ENCODE measurements around the gene ERP27.

Gene ERP27

DNA sequence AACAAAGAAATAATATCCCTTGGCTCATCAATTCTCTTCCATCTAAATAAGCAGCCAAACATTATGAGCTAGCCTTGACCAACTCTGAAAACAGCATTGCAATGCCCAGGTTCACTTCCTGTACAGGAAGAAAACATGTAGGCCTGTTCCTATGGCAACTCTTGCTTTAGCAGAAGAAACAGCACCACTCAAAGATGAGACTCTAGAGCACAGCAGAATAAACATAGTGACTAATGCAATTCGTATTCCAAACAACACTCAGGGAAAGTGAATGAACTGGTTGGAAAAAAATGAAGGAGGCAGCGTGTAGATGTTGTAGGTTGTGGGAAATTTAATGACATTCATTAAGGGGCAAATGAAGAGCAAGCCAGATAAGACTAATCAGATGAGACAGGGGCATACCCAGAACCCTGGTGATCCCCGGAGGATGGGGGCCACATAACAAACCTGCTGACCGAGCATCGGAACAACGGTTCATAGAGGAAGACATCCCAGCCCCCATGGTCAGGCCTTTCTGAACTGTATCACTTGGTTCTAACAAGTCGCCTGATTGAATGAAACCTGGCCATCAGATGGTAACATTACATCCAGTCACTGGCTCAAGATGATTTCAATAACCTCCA is 14.1 kb upstream of the ERP27 start:
- Histone ChIP-seq H3K36me3 (ENCODE audit: control insufficient read depth, insufficient read depth, low read length) (peaks cover 5% of the 10 kb centered on the region), H3K4me3 (ENCODE audit: extremely low read depth, insufficient read depth, low read length, poor library complexity, severe bottlenecking) (no peak overlapping the region), H3K27ac (ENCODE audit: low read depth, low read length, severe bottlenecking) (peak overlapping the region; percentile 82), H3K9me3 (ENCODE audit: control insufficient read depth, low read length) (no peaks in the 10 kb centered on the region), H3K4me1 (ENCODE audit: control insufficient read depth, insufficient read depth, low read length, poor library complexity, severe bottlenecking) (peaks cover 40% of the 10 kb centered on the region)
- WGBS, 2 experiments (ENCODE audit: insufficient coverage in 2 of 2), result 90 to 94% methylated on average over 5 to 6 of the region's 7 CpGs

DNA sequence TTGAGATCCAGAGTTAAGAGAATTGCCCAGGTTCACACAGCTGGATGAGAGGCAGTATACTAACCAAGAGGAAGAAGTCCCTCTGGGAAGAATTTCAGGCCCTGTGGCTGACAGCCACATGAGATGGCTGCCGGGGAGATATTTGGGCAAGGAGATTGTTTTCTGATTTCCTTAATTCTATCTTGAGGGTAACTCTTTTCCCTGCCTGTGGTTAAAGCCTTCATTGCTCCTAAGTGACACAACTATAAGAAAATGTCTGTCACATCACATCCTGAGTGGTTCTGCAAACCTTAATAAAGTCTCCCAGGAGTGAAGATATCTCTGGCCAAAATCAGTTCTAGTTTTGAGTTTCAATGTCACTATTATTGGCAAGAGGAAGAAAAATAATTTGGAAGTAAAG is 13.5 kb upstream of the ERP27 start:
- H3K4me3 ChIP-seq (ENCODE audit: extremely low read depth, insufficient read depth, low read length, poor library complexity, severe bottlenecking), result no peak overlapping the region
- no peaks in the 10 kb centered on the region for H3K9me3 ChIP-seq (ENCODE audit: control insufficient read depth, low read length)
- WGBS, 2 experiments (ENCODE audit: insufficient coverage in 2 of 2), result 100% methylated on average over 1 of the region's 1 CpG
- H3K4me1 ChIP-seq (ENCODE audit: control insufficient read depth, insufficient read depth, low read length, poor library complexity, severe bottlenecking), result peaks cover 40% of the 10 kb centered on the region
- peak overlapping the region; percentile 82 for H3K27ac ChIP-seq (ENCODE audit: low read depth, low read length, severe bottlenecking)
- peaks cover 5% of the 10 kb centered on the region for H3K36me3 ChIP-seq (ENCODE audit: control insufficient read depth, insufficient read depth, low read length)

DNA sequence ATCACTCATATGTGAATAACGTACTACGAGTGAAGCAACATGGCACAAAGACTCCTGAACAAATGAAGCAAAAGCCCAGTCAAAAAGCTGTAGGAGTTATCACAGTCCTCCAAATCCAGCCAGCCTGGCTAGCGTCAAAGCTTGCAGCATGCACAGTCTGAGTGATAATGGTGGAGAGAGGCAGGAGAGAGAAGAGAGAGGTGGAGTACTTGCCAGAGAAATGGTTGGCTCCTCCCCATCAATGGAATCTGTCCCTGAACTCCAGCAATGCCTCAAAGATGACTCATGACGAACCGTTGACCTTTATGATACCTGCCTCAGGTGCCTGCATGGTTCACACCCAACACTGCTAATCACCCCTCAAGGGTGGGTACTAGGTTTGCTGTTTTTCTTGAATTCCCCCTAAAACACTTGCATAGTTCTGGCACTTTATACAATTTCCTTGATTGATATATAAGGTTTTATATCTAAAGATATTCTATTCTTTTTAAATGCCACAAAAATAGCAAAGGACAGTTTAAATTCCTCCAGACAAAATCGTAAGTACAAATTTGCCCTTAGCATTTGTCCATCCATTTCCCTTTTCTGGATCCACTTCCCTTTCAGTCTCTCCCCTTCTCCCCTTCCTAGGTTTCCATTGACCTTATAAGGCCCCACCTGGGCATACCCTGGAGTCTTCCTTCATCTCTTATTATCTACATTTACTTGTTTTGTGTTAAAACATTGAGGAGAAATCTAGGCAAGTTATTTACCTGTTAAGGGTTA is 12.8 kb upstream of the ERP27 start:
- H3K4me3 ChIP-seq (ENCODE audit: extremely low read depth, insufficient read depth, low read length, poor library complexity, severe bottlenecking), result no peak overlapping the region
- WGBS, 2 experiments (ENCODE audit: insufficient coverage in 2 of 2), result 80 to 84% methylated on average over 3 to 6 of the region's 6 CpGs
- no peaks in the 10 kb centered on the region for H3K9me3 ChIP-seq (ENCODE audit: control insufficient read depth, low read length)
- H3K27ac ChIP-seq (ENCODE audit: low read depth, low read length, severe bottlenecking), result peak overlapping the region; percentile 82
- peaks cover 40% of the 10 kb centered on the region for H3K4me1 ChIP-seq (ENCODE audit: control insufficient read depth, insufficient read depth, low read length, poor library complexity, severe bottlenecking)
- H3K36me3 ChIP-seq (ENCODE audit: control insufficient read depth, insufficient read depth, low read length), result peaks cover 5% of the 10 kb centered on the region

DNA sequence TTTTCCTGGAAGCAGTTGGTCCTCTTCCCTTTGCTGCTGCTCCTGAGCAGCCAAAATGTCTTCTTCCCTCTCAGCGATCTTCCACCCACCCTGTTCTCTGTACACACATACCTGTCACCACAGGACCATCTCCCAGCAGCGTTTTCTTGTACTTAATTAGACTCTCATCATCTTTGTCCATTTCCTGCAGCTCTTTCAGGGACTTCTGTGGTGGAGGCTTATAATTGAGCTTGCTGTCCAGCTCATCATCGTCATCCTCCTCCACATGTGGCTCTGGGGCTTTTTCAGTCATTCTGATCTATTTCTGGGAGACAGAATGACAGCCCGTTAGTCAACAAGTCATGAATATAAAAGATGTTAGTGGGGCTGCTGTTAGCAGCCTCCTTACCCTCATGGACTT is 12.1 kb upstream of the ERP27 start:
- Histone ChIP-seq H3K36me3 (ENCODE audit: control insufficient read depth, insufficient read depth, low read length) (peaks cover 5% of the 10 kb centered on the region), H3K9me3 (ENCODE audit: control insufficient read depth, low read length) (no peaks in the 10 kb centered on the region), H3K4me1 (ENCODE audit: control insufficient read depth, insufficient read depth, low read length, poor library complexity, severe bottlenecking) (peaks cover 40% of the 10 kb centered on the region), H3K4me3 (ENCODE audit: extremely low read depth, insufficient read depth, low read length, poor library complexity, severe bottlenecking) (no peak overlapping the region), H3K27ac (ENCODE audit: low read depth, low read length, severe bottlenecking) (no peak overlapping the region)
- 75 to 82% methylated on average over 2 of the region's 4 CpGs for WGBS, 2 experiments (ENCODE audit: insufficient coverage in 2 of 2)

DNA sequence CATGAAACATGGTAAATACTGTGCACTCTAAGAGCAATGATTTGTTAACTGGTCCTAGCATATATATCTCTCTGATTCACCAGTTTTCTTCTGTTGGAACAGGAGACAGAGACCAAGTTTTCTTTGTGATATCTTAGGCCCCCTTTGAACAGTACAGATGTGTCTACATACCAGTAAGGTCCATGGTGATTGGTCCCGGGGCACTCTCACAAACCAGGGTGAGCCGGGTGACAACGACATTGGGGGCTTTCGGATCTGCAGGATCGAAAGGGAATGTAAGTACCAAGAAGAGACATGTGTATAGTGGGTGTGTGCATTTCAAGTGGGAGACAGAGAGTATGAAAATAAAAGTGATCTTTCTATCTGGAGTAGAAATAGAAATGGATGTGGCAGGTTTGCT is 11.3 kb upstream of the ERP27 start:
- no peaks in the 10 kb centered on the region for H3K9me3 ChIP-seq (ENCODE audit: control insufficient read depth, low read length)
- H3K4me3 ChIP-seq (ENCODE audit: extremely low read depth, insufficient read depth, low read length, poor library complexity, severe bottlenecking), result no peak overlapping the region
- no peak overlapping the region for H3K27ac ChIP-seq (ENCODE audit: low read depth, low read length, severe bottlenecking)
- 88 to 98% methylated on average over 4 of the region's 5 CpGs for WGBS, 2 experiments (ENCODE audit: insufficient coverage in 2 of 2)
- H3K36me3 ChIP-seq (ENCODE audit: control insufficient read depth, insufficient read depth, low read length), result peaks cover 5% of the 10 kb centered on the region
- peaks cover 40% of the 10 kb centered on the region for H3K4me1 ChIP-seq (ENCODE audit: control insufficient read depth, insufficient read depth, low read length, poor library complexity, severe bottlenecking)

DNA sequence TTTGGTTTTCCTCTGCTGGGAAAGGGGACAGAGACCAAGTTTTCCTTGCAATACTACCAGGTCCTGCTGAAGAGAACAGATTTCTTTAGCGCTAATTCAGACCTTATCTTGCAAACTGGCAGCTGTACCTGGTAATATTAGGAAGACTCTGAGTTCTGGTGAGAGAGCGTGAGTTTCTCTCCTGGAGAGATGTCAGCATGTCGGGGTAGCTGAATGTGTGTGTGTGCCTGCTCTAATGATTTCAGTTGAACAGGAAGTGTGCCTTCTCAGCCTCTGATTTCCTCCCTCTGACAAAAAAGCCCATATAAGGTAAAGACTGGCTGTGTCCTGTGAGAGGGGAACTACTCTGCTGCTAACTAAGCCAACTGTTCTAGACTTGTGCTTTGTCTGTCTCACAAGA is 10.3 kb upstream of the ERP27 start:
- 95 to 100% methylated on average over 1 to 2 of the region's 3 CpGs for WGBS, 2 experiments (ENCODE audit: insufficient coverage in 2 of 2)
- H3K4me3 ChIP-seq (ENCODE audit: extremely low read depth, insufficient read depth, low read length, poor library complexity, severe bottlenecking), result no peak overlapping the region
- H3K4me1 ChIP-seq (ENCODE audit: control insufficient read depth, insufficient read depth, low read length, poor library complexity, severe bottlenecking), result peaks cover 40% of the 10 kb centered on the region
- peaks cover 5% of the 10 kb centered on the region for H3K36me3 ChIP-seq (ENCODE audit: control insufficient read depth, insufficient read depth, low read length)
- H3K9me3 ChIP-seq (ENCODE audit: control insufficient read depth, low read length), result no peaks in the 10 kb centered on the region
- peak overlapping the region; percentile 70 for H3K27ac ChIP-seq (ENCODE audit: low read depth, low read length, severe bottlenecking)

DNA sequence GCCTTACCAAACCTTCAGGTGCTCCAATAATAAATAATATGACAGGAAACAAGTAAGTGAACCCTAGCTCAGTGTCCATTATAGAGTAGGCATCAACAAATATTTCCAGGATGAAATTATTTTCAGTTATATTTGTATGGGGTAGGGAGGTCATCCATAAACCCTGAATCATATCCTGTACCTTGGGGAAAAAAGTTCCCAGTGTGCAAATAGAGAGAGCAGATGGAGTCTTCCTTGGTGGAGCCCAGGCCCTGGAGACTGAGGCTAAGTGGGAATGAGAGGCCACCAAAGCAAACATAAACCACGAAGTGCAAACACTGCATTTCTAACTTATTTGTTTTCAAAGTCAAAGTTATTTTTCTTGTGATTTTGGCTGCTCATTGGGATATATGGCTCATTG is 8.5 kb upstream of the ERP27 start:
- H3K36me3 ChIP-seq (ENCODE audit: control insufficient read depth, insufficient read depth, low read length), result peaks cover 5% of the 10 kb centered on the region
- whole genome bisulfite sequencing, 2 experiments (ENCODE audit: insufficient coverage in 2 of 2), result 83% methylated on average over 1 of the region's 1 CpG; no CpG with 5 or more reads in 1 of the 2 experiments
- no peak overlapping the region for H3K27ac ChIP-seq (ENCODE audit: low read depth, low read length, severe bottlenecking)

DNA sequence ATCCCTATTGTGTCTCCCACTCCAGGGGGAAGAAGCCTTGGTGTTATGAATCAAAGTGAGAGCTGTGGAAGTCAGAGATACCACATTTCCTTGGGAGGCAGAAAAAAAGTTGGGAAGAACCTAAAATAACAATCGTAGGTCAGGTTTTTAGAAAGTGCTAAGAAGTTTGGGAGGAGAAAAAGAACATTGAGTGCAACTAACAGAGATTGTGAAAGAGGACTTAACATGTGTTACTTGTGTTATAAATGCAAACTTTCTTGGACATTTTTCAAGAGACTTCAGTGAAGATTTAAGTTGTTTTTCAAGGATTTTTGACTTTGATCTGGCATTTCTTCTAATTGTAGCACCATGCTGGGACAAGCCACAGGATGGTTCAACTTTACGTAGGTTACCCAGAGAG is 7.8 kb upstream of the ERP27 start:
- Histone ChIP-seq H3K9me3 (ENCODE audit: control insufficient read depth, low read length) (no peaks in the 10 kb centered on the region), H3K4me1 (ENCODE audit: control insufficient read depth, insufficient read depth, low read length, poor library complexity, severe bottlenecking) (peaks cover 24% of the 10 kb centered on the region), H3K4me3 (ENCODE audit: extremely low read depth, insufficient read depth, low read length, poor library complexity, severe bottlenecking) (no peak overlapping the region), H3K36me3 (ENCODE audit: control insufficient read depth, insufficient read depth, low read length) (peaks cover 5% of the 10 kb centered on the region), H3K27ac (ENCODE audit: low read depth, low read length, severe bottlenecking) (no peak overlapping the region)
- 91 to 95% methylated on average over 2 of the region's 2 CpGs for WGBS, 2 experiments (ENCODE audit: insufficient coverage in 2 of 2)

More for the DNA sequence above, 8.5 kb upstream of the ERP27 start:
- Histone ChIP-seq H3K9me3 (ENCODE audit: control insufficient read depth, low read length) (no peaks in the 10 kb centered on the region), H3K4me3 (ENCODE audit: extremely low read depth, insufficient read depth, low read length, poor library complexity, severe bottlenecking) (no peak overlapping the region), H3K4me1 (ENCODE audit: control insufficient read depth, insufficient read depth, low read length, poor library complexity, severe bottlenecking) (peaks cover 31% of the 10 kb centered on the region)

DNA sequence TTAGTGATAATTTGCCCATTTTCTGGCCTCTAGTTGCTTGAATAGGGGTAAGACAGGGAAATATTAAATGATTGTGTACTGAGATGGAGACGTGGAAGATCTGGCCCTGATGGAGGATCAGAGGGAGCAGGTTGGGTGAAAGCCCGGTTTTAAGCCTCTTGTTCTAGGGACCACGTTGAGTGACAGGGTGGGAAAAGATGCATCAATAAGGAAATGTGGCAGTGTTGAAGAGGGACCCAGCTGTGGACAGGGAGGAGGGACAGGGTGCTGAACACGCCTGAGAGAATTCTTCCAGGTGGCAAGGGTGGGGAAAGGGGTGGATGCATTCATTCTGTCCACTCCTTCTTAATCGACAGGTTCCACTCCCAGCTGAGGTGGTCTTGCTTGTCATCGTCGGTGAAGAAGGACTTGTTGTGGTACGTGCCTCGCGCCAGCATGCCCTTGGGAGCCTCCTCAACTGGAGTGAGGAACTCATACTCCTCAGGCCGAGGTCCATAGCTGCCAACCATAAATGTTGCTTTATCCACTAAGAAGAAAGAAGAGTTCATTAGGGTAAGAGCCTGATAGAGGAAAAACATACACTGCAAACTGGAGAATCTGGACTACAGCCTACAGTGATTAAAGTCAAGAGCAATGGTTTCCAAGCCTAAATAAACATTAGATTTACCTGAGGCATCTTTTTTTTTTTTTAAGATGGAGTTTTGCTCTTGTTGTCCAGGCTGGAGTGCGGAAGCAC is 4.0 kb upstream of the ERP27 start:
- 91 to 96% methylated on average over 7 to 9 of the region's 12 CpGs for WGBS, 2 experiments (ENCODE audit: insufficient coverage in 2 of 2)
- H3K4me1 ChIP-seq (ENCODE audit: control insufficient read depth, insufficient read depth, low read length, poor library complexity, severe bottlenecking), result peaks cover under 1% of the 10 kb centered on the region
- H3K4me3 ChIP-seq (ENCODE audit: extremely low read depth, insufficient read depth, low read length, poor library complexity, severe bottlenecking), result no peak overlapping the region
- no peak overlapping the region for H3K27ac ChIP-seq (ENCODE audit: low read depth, low read length, severe bottlenecking)
- no peaks in the 10 kb centered on the region for H3K36me3 ChIP-seq (ENCODE audit: control insufficient read depth, insufficient read depth, low read length)
- no peaks in the 10 kb centered on the region for H3K9me3 ChIP-seq (ENCODE audit: control insufficient read depth, low read length)

DNA sequence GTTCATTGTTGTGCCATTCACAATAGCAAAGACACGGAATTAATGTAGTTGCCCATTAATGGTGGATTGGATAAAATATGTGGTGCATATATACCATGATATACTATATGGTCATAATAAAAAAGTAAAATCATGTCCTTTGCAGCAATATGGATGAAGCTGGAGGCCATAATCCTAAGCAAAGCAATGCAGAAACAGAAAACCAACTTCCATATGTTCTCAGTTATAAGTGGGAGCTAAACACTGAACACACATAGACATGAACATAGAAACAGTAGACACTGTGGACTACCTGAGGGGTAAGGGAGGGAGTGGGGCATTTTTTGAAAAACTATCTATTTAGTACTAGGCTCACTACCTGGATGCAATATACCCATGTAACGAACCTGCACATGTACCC is 3.0 kb upstream of the ERP27 start:
- H3K9me3 ChIP-seq (ENCODE audit: control insufficient read depth, low read length), result no peaks in the 10 kb centered on the region
- no peaks in the 10 kb centered on the region for H3K36me3 ChIP-seq (ENCODE audit: control insufficient read depth, insufficient read depth, low read length)
- no CpG with 5 or more reads among the region's 2 CpGs for WGBS, 2 experiments (ENCODE audit: insufficient coverage in 2 of 2)
- no peak overlapping the region for H3K27ac ChIP-seq (ENCODE audit: low read depth, low read length, severe bottlenecking)
- H3K4me3 ChIP-seq (ENCODE audit: extremely low read depth, insufficient read depth, low read length, poor library complexity, severe bottlenecking), result no peak overlapping the region
- H3K4me1 ChIP-seq (ENCODE audit: control insufficient read depth, insufficient read depth, low read length, poor library complexity, severe bottlenecking), result peaks cover 10% of the 10 kb centered on the region
